HG03064 (cell line): ENCODE measurements around the gene DGUOK.
"Not testable (repeated sequence)": the region's sequence is repeated elsewhere in the genome, so short reads cannot be mapped to it uniquely, and the experiment has no call there.

Experiments used
- ATAC-seq: cut with Tn5 transposase; IDR thresholded peaks from one replicate; pipeline ENCODE4 v1.9.1; 2021; ENCODE audit warnings: low read depth; ENCODE audit not compliant: unreplicated experiment

DGUOK gene

GRCh38 chr2:73926493-73927327, at the start of gene DGUOK:
DGUOK (plus strand) TSS chr2:73926880; CDS start chr2:73926911, 31 bp downstream.
- ATAC-seq: peak; percentile 99

- ATAC-seq: no peak
Observed at GRCh38 chr2:73877071-73877802, 49.4 kb upstream of the DGUOK start.

- not testable (repeated sequence) for ATAC-seq
Observed at GRCh38 chr2:73877984-73878383, 48.7 kb upstream of the DGUOK start.

GRCh38 chr2:73885406-73885805, 41.3 kb upstream of the DGUOK start:
- no peak for ATAC-seq

GRCh38 chr2:73886357-73886756, 40.3 kb upstream of the DGUOK start:
- ATAC-seq: no peak

- ATAC-seq: not testable (repeated sequence)
Observed at GRCh38 chr2:73887596-73888353, 38.9 kb upstream of the DGUOK start.

- ATAC-seq: no peak
Observed at GRCh38 chr2:73888388-73888787, 38.3 kb upstream of the DGUOK start.

GRCh38 chr2:73889206-73889605, 37.5 kb upstream of the DGUOK start:
- ATAC-seq: no peak

- no peak for ATAC-seq
Observed at GRCh38 chr2:73890301-73891092, 36.2 kb upstream of the DGUOK start.

- ATAC-seq: no peak
Observed at GRCh38 chr2:73891276-73891901, 35.3 kb upstream of the DGUOK start.

GRCh38 chr2:73892631-73893329, 33.9 kb upstream of the DGUOK start, which contains the start of gene ACTG2:
ACTG2 (plus strand) TSS chr2:73893008; CDS start chr2:73901312, 8,304 bp downstream.
- no peak for ATAC-seq

- no peak for ATAC-seq
Observed at GRCh38 chr2:73893764-73894474, 32.8 kb upstream of the DGUOK start.

GRCh38 chr2:73894475-73894850, 32.2 kb upstream of the DGUOK start:
- ATAC-seq: no peak

GRCh38 chr2:73894877-73895276, 31.8 kb upstream of the DGUOK start:
- no peak for ATAC-seq

GRCh38 chr2:73895473-73895872, 31.2 kb upstream of the DGUOK start:
- ATAC-seq: no peak

GRCh38 chr2:73896362-73897239, 30.1 kb upstream of the DGUOK start:
- peak; percentile 62 for ATAC-seq

GRCh38 chr2:73897240-73897583, 29.5 kb upstream of the DGUOK start:
- ATAC-seq: no peak

GRCh38 chr2:73897934-73898333, 28.7 kb upstream of the DGUOK start:
- no peak for ATAC-seq
